ENCODE results near the gene RBM17.
A peak's percentile ranks its signal among the peaks of the same experiment; 100 is the strongest.
"Not testable (repeated sequence)": the region's sequence is repeated elsewhere in the genome, so short reads cannot be mapped to it uniquely, and the experiment has no call there.

RBM17 gene

DNA sequence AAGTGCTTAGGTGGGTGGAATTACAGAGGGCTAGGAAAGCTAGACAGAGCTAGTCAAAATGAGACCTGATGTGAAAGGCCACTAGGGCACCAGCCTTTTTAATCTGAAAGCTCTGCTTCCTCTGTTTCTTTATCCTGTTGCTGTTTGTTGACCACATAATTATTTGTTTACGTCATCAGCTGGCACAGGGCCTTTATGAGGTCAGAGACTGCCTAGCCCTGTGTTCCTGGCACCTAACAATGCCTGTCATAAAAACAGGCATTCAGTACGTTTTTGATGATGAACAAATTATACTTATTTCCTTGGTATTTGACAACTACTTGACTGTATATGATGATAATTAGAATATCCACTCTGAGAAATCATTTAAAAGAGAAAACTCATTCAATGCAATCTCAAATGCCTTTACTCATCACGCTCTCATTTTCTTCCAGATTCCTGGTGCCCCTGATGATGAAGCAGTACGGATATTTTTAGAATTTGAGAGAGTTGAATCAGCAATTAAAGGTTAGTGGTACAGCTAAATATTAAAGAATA is 26.0 kb downstream of the RBM17 start:
- DNase-seq: no peak

DNA sequence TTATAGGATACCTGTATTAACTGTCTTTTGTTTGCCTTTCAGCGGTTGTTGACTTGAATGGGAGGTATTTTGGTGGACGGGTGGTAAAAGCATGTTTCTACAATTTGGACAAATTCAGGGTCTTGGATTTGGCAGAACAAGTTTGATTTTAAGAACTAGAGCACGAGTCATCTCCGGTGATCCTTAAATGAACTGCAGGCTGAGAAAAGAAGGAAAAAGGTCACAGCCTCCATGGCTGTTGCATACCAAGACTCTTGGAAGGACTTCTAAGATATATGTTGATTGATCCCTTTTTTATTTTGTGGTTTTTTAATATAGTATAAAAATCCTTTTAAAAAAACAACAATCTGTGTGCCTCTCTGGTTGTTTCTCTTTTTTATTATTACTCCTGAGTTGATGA is 26.6 kb downstream of the RBM17 start:
- no peak for DNase-seq

- DNase-seq: no peak
Observed at GRCh38 chr10:6115824-6116350, 27.1 kb downstream of the RBM17 start.

GRCh38 chr10:6116806-6117205 is 28.0 kb downstream of the RBM17 start:
- no peak for DNase-seq

GRCh38 chr10:6117711-6118110 is 28.9 kb downstream of the RBM17 start:
- no peak for DNase-seq

GRCh38 chr10:6119423-6119822 is 30.6 kb downstream of the RBM17 start:
- peak; percentile 46 for DNase-seq

DNA sequence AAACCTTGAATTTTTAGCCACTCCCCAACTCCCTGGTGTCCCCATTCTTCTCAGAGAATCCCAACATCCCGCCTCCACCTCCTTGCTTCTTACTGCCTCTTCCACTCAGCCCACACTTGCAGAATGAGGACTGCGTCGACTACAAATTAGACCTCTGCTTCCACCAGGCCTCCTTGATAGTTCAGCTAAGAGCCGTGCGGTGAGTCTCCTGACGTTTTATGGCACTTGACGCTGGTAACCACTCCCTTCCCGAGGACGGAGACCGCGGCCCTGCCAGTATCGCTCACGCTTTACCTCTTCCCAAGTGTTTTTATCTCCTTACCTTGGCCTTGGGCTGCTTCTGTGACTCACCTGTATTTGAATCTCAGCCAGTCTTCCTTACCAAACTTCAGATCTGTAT is 31.1 kb downstream of the RBM17 start:
- DNase-seq: no peak

- DNase-seq: no peak
Observed at GRCh38 chr10:6120691-6121090, 31.9 kb downstream of the RBM17 start.

DNA sequence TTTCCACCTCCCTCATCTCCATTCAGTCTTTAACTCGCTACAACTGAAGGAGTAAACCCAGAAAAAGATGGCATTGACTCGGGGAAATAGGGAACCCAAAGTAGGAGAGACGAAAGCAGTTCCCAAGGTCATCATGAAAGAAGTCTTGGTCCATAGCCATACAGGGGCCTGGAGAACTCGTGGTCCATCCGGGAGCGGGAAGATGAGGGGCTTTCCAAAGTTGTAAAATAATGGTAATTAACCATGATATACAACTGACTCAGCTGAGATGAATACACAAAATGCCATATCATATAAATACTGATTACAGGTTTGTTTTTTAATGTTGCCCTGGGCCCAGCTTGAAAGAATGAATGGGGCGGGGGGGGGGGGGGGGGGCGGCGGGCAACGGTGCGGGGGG is 32.3 kb downstream of the RBM17 start:
- DNase-seq: no peak

DNA sequence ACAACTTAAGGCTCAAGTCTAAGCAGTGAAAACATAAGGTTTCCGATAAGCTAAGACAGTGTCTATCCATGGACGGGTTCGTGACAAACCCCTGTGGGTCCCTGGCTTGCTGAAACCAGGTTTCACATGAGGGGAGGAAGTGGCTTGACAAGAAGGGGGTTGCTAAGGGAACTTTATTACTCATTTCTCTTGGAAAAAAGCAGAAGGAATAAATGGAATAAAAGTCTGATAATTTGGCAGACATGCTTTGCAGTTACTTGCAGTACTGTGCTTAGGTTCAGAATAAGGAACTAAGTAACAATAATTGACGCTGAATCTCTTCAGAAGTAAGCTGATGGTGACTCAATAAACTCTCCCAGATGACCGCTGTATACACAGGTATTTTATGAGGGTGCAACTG is 34.7 kb downstream of the RBM17 start:
- DNase-seq: no peak

- DNase-seq: peak; percentile 64
Observed at GRCh38 chr10:6124666-6125065, 35.8 kb downstream of the RBM17 start.

GRCh38 chr10:6127461-6127860 is 38.6 kb downstream of the RBM17 start:
- DNase-seq: not testable (repeated sequence)

- no peak for DNase-seq
Observed at GRCh38 chr10:6128087-6128486, 39.3 kb downstream of the RBM17 start.

GRCh38 chr10:6128591-6129251 is 39.9 kb downstream of the RBM17 start:
- peak; percentile 44 for DNase-seq

DNA sequence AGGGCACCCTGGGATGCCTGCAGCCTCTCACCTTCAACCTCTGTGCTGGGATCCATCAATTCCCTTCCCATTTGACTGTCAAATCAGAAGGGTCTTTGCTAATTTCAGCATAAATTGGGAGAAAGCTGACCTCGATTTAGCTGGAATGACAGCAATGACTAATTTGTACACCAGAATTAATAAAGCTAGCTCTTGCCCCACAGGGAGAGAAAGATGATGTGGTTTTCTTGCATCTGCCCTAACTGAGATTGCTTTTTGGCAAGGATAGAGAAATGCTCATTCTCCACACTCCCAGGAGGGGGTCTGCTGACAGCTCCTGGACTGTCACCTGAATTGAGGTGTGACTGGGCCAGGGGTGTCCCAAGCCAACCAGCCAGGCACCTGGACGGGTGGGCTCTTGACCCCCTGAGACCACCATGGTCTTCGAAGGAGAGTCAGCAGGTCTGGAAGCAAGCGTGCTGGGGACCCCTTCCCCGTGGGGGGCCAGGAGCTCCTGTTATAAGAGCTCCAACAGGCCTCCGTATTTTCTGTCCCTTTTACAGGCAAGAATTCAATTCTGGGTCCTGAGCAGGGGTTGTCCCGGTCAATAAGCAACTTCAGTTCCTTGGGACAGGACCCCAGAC is 42.1 kb downstream of the RBM17 start:
- DNase-seq: no peak

DNA sequence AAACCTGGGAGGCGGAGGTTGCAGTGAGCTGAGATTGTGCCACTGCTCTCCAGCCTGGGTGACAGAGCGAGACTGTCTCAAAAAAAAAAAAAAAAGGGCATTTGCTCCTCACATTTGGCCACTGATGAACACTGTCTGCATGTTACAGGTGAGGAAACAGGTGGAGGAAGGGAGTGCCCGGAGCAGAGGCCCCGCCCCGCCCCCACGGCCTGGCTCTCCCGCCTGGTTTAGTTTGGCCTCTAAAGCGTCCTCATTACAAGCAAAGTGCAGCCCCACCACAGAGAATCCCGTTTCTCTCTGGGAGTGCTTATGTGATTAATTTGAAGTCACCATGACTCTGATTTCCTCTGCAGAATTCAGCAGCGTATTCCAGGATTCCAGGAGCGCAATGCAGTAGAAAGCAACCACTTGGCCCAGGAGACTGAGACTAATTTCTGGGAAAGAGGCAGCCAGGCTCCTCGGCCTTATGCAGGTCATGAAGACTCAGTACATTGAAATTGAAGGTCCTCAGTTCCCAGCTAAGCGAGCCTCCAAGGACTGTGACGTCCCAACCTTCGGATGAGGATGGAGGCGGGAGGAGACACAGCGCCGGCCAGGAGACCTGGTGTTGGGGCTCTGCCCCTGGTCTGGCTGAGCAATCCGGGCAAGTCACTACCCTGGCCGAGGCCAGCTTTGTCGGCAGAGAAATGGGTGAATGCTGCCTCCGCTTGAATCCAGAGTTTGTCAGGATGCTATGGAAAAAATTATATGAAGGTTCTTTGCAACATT is 44.7 kb downstream of the RBM17 start:
- no peak for DNase-seq

- no peak for DNase-seq
Observed at GRCh38 chr10:6134099-6134823, 45.4 kb downstream of the RBM17 start.

DNA sequence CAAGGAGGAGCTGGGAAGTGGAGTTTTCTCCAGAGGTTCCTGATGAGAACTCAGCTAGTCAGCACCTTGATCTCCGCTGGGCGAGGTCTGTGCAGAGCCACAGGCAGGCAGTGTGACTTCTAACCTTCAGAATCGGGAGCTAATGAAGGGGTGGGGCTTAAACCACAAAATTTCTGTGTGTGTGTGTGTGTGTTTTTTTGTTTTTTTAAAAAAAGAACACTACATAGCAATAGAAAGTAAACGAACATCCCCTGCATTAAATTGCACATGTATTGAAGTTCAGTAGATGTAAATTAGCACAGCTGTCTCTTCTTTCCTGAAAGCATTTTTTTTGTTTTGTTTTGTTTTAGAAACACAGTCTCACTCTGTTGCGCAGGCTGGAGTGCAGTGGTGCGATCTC is 46.2 kb downstream of the RBM17 start:
- no peak for DNase-seq

- DNase-seq: no peak
Observed at GRCh38 chr10:6135589-6136168, 46.8 kb downstream of the RBM17 start.

DNA sequence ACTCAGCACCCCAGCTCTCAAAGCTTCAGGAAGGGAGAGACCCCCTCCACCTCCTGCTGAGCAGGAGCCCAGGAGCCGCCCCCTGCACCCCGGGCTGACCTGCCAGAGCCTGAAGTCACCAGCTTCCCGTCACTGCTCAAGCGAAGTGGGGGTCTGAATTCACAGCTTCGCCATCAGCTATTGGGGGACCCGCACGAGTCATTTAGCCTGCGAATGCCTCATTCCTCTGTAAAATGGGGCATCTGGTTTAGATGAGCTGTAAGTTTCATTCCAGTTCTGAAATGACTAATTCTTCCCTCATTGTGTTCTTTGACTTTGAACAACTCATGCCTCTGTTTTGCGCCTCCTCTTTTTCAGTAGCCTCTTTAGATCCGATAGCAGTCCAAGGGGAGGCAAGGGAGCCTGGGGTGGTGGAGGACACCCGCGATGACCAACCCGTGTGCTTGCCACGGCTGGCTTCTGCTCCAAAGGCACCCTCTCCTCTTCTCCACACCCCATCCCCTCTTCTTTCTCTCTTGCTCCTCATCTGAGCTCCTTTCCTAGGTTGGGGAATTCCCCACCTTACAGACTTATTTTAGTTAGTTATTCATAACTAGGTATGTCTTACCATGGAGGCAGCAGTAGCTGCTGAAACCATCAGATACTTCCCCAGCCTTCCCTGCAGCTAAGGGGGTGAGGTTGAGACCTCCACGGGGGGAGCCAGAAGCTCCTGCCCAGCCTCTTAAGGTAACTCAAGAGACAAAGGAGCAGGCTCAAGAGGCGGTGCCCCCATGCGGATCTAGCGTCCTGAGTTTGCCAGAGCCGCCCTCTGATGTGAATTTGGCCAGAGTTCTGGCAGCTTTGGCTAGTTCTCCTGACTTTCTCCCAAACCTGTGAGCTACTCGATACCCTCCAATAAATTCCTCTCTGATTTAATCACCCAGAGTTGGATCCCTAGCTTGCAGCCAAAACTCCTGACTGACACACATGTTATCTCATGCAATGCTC is 47.7 kb downstream of the RBM17 start:
- no peak for DNase-seq

DNA sequence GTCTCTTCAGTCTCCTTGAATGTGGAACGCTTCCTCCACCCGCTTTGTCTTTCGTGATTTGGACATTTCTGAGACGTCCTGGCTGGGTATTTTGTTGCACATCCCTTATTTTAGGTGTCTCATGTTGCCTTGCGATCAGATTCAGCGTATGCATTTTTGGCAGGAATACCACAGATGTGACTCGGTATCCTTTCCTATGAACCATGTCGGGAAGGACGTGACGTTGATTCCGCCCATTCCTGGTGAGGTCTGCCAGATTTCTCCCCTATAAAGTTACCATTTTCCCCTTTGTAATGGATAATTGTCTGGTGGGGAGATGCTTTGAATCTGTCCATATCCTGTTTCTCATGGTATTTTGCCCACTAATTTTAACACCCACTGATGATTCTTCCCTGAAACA is 49.6 kb downstream of the RBM17 start:
- no peak for DNase-seq
